GM19193 (cell line): ENCODE results near the gene INO80E.

Experiments
- POLR2A ChIP-seq: IDR thresholded peaks from 4 replicates; pipeline ENCODE4 v1.6.1; 2011; ENCODE audit not compliant: insufficient read depth, insufficient read length; ENCODE audit errors: extremely low read depth

The INO80E gene

DNA sequence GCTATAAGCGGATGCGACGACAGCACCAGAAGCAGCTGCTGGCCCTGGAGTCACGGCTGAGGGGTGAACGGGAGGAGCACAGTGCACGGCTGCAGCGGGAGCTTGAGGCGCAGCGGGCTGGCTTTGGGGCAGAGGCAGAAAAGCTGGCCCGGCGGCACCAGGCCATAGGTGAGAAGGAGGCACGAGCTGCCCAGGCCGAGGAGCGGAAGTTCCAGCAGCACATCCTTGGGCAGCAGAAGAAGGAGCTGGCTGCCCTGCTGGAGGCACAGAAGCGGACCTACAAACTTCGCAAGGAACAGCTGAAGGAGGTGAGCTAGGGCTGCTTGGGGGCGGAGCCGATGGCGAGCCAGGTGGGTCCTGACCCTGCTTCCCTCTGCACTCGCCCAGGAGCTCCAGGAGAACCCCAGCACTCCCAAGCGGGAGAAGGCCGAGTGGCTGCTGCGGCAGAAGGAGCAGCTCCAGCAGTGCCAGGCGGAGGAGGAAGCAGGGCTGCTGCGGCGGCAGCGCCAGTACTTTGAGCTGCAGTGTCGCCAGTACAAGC is 10.7 kb upstream of the INO80E start:
- no peak for TF ChIP-seq POLR2A

DNA sequence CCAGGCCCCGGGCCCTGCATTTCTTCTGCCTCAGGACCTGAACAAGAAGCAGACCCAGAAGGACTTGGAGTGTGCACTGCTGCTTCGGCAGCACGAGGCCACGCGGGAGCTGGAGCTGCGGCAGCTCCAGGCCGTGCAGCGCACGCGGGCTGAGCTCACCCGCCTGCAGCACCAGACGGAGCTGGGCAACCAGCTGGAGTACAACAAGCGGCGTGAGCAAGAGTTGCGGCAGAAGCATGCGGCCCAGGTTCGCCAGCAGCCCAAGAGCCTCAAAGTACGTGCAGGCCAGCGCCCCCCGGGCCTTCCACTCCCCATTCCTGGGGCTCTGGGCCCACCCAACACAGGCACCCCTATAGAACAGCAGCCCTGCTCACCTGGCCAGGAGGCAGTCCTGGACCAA is 9.8 kb upstream of the INO80E start:
- TF ChIP-seq POLR2A = no peak

DNA sequence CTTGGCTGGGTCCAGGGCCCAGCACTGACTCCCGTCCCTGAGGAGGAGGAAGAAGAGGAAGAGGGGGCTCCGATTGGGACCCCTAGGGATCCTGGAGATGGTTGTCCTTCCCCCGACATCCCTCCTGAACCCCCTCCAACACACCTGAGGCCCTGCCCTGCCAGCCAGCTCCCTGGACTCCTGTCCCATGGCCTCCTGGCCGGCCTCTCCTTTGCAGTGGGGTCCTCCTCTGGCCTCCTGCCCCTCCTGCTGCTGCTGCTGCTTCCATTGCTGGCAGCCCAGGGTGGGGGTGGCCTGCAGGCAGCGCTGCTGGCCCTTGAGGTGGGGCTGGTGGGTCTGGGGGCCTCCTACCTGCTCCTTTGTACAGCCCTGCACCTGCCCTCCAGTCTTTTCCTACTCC is 9.1 kb upstream of the INO80E start:
- TF ChIP-seq POLR2A = no peak

DNA sequence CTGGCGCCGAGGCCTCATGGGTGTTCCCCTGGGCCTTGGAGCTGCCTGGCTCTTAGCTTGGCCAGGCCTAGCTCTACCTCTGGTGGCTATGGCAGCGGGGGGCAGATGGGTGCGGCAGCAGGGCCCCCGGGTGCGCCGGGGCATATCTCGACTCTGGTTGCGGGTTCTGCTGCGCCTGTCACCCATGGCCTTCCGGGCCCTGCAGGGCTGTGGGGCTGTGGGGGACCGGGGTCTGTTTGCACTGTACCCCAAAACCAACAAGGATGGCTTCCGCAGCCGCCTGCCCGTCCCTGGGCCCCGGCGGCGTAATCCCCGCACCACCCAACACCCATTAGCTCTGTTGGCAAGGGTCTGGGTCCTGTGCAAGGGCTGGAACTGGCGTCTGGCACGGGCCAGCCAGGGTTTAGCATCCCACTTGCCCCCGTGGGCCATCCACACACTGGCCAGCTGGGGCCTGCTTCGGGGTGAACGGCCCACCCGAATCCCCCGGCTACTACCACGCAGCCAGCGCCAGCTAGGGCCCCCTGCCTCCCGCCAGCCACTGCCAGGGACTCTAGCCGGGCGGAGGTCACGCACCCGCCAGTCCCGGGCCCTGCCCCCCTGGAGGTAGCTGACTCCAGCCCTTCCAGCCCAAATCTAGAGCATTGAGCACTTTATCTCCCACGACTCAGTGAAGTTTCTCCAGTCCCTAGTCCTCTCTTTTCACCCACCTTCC is 8.5 kb upstream of the INO80E start:
- no peak for TF ChIP-seq POLR2A

DNA sequence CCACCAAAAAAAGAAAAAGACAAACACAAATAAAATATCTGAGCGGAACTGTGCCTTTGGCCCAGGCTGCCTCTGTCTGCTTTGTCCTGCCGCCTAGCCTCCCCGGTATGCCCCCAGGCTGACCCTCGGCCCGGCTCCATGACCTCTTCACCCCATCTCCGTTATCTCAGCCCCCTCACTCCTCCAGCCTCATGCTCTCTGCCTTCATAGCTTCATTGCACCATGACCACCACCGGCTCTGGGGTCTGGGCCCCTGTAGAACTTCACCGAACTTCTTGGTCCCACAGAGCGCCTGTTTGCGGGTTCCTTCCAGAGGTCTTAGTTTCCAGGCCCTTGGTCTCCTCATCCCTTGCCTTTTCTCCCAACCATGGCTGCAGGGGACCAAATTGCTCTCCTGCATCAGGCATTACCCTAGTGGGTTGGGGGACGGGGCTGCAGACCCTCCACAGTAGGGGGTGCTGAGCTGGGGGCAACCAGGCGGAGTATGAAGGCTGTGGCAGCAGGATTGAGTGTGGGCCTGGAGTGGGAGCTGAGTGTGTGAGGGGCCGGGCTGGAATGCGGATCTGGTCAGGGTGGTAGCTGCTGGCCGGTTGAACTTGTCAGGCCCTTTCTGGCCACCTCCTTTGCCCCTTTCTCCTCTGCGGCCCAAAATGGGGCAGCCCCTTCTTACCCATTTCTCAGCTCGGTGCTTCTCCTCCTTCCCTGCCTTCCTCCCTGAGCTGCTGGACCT is 7.5 kb upstream of the INO80E start:
- no peak for TF ChIP-seq POLR2A

DNA sequence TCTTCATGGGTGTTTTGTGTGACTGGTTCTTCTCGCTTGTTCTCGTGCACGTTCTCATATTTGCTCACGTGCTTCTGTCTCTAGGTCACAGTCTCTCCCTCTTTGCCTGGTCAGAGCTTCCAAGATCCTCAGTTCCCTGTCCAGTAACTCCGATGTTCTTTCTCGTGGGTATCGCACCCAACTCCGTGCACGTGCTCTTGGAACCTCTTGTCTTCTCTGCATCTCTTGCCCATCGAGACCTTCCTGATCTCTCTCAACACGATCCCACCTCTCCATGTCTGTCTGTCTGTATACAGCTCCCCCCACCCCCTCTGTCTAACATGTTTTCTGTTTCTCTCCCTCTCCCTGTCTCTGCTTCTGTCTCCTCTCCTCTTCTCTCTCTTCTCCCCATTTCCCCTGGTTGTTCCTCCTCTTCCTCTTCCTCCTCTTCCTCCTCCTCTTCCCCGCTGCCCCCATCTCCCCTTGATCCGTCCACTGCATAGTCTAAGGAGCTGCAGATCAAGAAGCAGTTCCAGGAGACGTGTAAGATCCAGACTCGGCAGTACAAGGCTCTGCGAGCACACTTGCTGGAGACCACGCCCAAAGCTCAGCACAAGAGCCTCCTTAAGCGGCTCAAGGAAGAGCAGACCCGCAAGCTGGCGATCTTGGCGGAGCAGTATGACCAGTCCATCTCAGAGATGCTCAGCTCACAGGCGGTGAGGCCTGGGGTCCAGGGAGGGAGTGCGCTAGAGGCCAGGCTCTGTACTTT is 6.8 kb upstream of the INO80E start:
- no peak for TF ChIP-seq POLR2A

DNA sequence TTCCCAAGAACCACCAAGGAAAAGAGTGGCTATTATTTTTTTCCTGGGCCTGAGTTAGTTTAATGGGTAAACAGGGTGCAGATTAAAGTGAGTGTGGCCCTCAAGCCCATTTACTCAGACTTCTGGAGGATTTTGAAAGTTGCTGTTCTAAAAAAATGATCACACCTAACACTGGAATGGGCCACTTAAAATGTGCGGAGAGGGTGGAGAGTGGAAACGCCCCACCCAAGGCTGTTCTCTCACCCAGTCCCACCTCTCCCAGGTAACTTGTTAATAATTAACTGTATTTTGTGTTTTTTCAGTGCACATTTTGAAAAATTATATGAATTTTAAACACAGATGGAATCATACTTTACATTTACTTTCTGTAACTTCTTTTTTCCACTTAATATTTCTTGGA is 6.0 kb upstream of the INO80E start:
- no peak for TF ChIP-seq POLR2A

DNA sequence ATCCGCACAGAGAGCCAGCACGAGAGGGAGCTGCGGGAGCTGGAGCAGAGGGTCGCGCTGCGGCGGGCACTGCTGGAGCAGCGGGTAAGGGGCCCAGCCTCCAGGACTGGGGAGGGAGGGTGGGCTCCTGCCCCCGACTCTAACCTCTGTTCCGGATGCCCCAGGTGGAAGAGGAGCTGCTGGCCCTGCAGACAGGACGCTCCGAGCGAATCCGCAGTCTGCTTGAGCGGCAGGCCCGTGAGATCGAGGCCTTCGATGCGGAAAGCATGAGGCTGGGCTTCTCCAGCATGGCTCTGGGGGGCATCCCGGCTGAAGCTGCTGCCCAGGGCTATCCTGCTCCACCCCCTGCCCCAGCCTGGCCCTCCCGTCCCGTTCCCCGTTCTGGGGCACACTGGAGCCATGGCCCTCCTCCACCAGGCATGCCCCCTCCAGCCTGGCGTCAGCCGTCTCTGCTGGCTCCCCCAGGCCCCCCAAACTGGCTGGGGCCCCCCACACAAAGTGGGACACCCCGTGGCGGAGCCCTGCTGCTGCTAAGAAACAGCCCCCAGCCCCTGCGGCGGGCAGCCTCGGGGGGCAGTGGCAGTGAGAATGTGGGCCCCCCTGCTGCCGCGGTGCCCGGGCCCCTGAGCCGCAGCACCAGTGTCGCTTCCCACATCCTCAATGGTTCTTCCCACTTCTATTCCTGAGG is 5.0 kb upstream of the INO80E start:
- no peak for TF ChIP-seq POLR2A

DNA sequence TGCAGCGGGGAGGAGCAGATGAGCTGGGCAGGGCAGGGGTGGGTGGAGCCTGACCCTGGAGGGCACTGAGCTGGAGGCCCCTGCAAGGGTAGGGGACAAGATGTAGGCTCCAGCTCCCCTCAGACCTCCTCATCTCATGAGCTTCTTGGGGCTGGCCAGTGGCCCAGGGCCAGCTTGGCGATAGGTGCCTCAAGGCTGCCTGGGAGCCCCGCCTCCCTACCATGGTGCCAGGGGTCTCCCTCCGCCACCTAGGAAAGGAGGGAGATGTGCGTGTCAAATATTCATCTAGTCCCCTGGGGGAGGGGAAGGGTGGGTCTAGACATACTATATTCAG is 4.5 kb upstream of the INO80E start:
- TF ChIP-seq POLR2A = peak; percentile 27

DNA sequence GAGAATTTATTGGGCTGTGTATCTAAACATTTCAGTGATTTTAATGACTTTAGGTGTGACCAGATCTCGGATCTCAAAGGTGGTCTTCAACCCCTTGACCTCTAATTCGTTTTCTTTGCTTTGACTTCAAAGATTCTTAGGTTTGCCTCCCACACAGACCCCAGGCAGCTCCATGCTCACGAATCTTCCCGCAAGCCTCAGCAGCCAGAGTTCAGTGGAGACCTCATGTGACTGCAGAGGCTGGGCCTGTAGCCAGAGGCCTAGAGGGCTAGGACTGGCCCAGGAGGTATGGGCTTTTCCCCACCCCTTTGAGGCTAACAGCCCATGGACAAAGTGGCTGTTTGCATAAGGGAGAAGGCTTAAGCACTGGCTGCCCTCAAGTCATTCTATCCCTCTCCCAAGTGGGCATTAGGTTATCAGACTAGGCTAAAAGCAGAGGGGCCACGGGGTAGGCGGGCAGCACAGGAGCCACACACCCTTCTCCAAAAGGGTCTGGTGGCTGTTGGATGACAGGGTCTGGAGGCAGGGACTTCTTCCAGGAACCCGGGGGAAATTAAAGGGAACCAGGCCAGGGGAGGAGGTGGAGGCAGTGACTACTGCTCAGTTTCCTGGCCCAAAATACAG is 3.6 kb upstream of the INO80E start:
- no peak for TF ChIP-seq POLR2A

DNA sequence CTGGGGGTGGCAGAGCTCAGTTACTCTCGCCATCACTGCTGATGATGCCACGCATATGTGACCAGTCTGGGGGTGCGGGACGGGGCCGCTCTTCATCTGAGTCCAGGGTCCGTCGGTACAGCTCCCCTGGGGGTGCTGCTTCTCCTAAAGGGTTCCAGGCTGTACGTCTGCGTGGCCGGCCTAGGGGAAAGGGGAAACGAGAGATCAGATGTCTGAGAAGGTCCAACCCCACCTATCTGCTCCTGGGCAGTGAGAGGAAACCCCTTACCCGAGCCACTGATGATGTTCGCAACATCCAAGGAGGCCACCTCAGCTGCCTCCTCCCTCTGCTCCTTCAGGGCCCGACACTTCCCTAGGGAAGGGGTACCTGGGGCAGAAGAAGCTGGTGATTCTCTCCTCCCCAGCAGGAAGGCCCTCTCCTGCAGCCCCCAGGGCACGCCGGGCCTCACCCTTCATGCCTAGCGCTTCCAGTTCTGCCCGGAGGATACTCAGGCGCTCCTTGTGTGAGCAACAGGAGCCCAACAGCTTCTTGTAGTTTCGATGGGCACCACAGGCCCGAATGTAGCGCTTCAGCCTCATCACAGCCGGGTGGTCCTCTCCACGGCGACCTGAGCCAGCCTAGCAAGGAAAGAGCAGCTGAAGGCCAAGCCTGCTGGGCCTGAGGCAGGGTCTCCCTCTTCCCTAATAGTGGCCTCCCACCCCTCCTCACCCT is 2.7 kb upstream of the INO80E start:
- TF ChIP-seq POLR2A = no peak

DNA sequence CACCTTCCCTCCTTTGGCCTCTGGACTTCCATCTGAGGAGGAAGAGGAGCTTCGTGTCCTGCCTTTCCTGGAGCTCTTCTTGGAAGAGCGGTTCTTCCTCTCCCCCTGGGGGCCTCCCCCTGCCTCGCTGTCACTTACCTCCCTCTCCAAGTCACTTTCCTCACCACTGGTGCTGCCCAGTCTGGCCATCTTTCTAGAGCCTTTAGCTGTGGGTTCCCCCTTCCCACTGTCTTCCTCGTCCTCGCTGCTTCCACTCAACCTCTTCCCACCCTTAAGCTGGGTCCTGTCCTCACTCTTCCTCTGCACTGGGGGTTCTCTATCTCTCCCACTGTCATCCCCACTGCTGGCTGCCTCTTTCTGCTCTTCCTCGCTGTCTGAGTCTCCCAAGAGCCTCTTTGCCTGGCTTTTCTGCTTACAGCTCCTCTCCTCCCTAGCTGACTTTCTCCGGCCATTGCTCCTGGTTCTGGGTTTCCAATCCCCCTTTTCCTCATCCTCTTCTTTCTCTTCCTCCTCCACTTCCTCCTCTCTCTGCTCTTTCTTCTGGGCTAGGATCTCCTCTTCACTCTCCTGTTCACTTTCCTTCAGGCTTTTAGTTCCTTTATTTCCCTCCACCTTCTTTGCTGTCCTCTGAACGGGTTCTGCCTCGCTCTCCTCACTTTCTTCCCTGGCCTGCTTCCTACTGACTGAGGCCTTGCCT is 2.0 kb upstream of the INO80E start:
- TF ChIP-seq POLR2A = no peak

DNA sequence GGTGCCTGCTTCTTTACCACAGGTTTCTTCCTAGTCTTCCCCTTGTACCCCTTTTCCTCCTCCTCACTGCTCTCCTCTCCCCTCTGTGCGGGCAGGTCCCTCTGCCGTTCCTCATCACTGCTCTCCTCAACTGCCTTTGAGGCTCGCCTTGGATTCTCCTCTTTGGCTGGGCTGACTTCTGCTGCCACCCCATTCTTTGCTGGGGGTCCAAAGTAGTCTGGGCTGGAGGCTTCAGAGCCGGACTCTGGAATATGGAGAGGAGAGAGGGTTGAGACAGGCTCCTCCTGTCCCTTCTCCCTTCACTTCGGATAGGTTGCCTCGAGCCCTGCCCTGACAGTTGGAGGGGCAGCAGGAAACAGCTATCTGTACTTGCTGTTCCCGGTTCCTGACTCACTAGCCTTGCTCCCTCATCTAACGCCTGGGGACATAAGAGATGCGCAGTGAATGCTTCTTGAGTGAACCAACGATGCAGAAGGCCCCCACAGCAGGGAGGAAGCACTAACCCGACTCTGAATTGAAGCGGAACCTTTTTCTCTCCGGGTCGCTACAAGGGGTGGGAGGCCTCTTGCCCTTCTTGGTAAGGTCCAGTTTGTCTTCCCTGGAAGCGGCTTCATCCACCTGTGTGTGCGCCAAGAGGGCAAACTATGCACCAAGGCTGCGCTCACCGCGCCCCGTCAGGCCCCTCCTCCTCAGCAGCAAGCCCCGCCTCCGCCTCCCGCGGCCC is 1.3 kb upstream of the INO80E start:
- no peak for TF ChIP-seq POLR2A
